Activated T-helper 1 cell treated with anti-CD3 and anti-CD28 coated beads, Interleukin-2, amount 50 U/mL, for 16 hours (primary cell): Measurements from ENCODE around the gene SLC4A5.
"Not testable (repeated sequence)": the region's sequence is repeated elsewhere in the genome, so short reads cannot be mapped to it uniquely, and the experiment has no call there.

Experiments used
- DNase-seq, 2 donors: peaks; one replicate each; pipeline ENCODE4 v3.0.0-alpha.2; 2020; ENCODE audit warnings: low read depth in 1 of 2, low spot score in 1 of 2

The SLC4A5 gene

GRCh38 chr2:74204436-74204835 lies 138.8 kb downstream of the SLC4A5 start:
- DNase-seq = no peak

GRCh38 chr2:74201596-74201995 lies 141.6 kb downstream of the SLC4A5 start:
- no peak for DNase-seq

- no peak for DNase-seq
Observed at GRCh38 chr2:74201196-74201595, 142.0 kb downstream of the SLC4A5 start.

- peak in 1 of 2 donors; percentile 19 for DNase-seq
Observed at GRCh38 chr2:74199871-74200305, 143.3 kb downstream of the SLC4A5 start.

GRCh38 chr2:74199275-74199701 lies 143.9 kb downstream of the SLC4A5 start:
- no peak for DNase-seq

- DNase-seq = peak; percentile 78 to 85
Observed at GRCh38 chr2:74198461-74199274, 144.5 kb downstream of the SLC4A5 start, which contains the start of gene MTHFD2. Gene MTHFD2 (plus strand): TSS chr2:74198615. CDS start chr2:74198642, 27 bp downstream.

- DNase-seq = no peak
Observed at GRCh38 chr2:74198023-74198460, 145.2 kb downstream of the SLC4A5 start.

- DNase-seq = no peak
Observed at GRCh38 chr2:74197049-74197448, 146.2 kb downstream of the SLC4A5 start.

GRCh38 chr2:74194799-74195198 lies 148.4 kb downstream of the SLC4A5 start:
- DNase-seq = no peak

GRCh38 chr2:74191596-74192380 lies 151.4 kb downstream of the SLC4A5 start:
- DNase-seq = no peak

GRCh38 chr2:74188696-74189095 lies 154.5 kb downstream of the SLC4A5 start:
- no peak for DNase-seq

GRCh38 chr2:74188018-74188601 lies 155.1 kb downstream of the SLC4A5 start:
- DNase-seq = no peak

GRCh38 chr2:74186706-74187105 lies 156.5 kb downstream of the SLC4A5 start:
- not testable (repeated sequence) for DNase-seq

- DNase-seq = no peak
Observed at GRCh38 chr2:74186038-74186437, 157.2 kb downstream of the SLC4A5 start.

GRCh38 chr2:74183878-74184277 lies 159.3 kb downstream of the SLC4A5 start:
- no peak for DNase-seq

- no peak for DNase-seq
Observed at GRCh38 chr2:74181739-74182138, 161.5 kb downstream of the SLC4A5 start.

GRCh38 chr2:74179063-74179865 lies 164.0 kb downstream of the SLC4A5 start:
- no peak for DNase-seq

GRCh38 chr2:74178211-74179062 lies 164.8 kb downstream of the SLC4A5 start, which contains the start of gene MOB1A:
Gene MOB1A (minus strand): TSS chr2:74178879. CDS start chr2:74178674, 205 bp downstream.
- peak; percentile 94 to 95 for DNase-seq

- DNase-seq = no peak
Observed at GRCh38 chr2:74177696-74178095, 165.5 kb downstream of the SLC4A5 start.

- no peak for DNase-seq
Observed at GRCh38 chr2:74174909-74175308, 168.3 kb downstream of the SLC4A5 start.
